Vagina (tissue), 2 donors: ENCODE measurements around the gene SPSB1. TPM values are rescaled to one million over a fixed set of nuclear protein-coding genes. Genes with fewer than 3 reads are reported as not detected.
"Not testable (repeated sequence)": the region's sequence is repeated elsewhere in the genome, so short reads cannot be mapped to it uniquely, and the experiment has no call there.

Source experiments
- DNase-seq, 2 donors: peaks; one replicate each; pipeline ENCODE4 v3.0.0-alpha.2; 2017; ENCODE audit errors: extremely low spot score in 2 of 2
- H3K27ac ChIP-seq: fragments of 200-600 bp; sonication (generic); one replicate; pipeline ENCODE4 v1.5.1; 2019
- H3K27me3 ChIP-seq: fragments of 200-600 bp; sonication (generic); one replicate; pipeline ENCODE4 v1.5.1; 2019
- H3K36me3 ChIP-seq, 2 donors: fragments of 200-600 bp; sonication (generic); one replicate each; pipeline ENCODE4 v1.5.1; 2017 to 2019
- H3K4me1 ChIP-seq: fragments of 200-600 bp; sonication (generic); one replicate; pipeline ENCODE4 v1.5.1; 2019
- H3K4me3 ChIP-seq, 2 donors: fragments of 200-600 bp; sonication (generic); 1 replicate in 1 of 2; 2 replicates in 1 of 2; pipeline ENCODE4 v1.5.1; 2016 to 2019
- H3K9me3 ChIP-seq: fragments of 200-600 bp; sonication (generic); one replicate; pipeline ENCODE4 v1.5.1; 2019
- POLR2A ChIP-seq, 2 donors: fragments of 450-650 bp; IDR thresholded peaks; one replicate each; pipeline ENCODE4 v1.6.1; 2017; ENCODE audit warnings: antibody characterized with exemption in 2 of 2, mild to moderate bottlenecking in 2 of 2, moderate library complexity in 2 of 2
- POLR2AphosphoS5 ChIP-seq, 2 donors: sonication (generic); formaldehyde crosslinking; IDR thresholded peaks; one replicate each; pipeline ENCODE4 v1.9.0; 2017; ENCODE audit warnings: antibody characterized with exemption in 2 of 2, mild to moderate bottlenecking in 2 of 2, low read depth in 1 of 2; ENCODE audit not compliant: insufficient read depth in 1 of 2
- intact Hi-C: fragments of 100-400 bp; cut with DNase I; formaldehyde crosslinking; loops from one replicate; pipeline ENCODE4 v1.15.1; 2023
- total RNA-seq: library from RNA; depleted of rRNA; stranded (reverse); fragments of >200 nt; gene quantifications from one replicate; pipeline ENCODE4 v1.2.3, GENCODE V29; 2016
- TF ChIP-seq, protein P1 (sequence below), 3 experiments: fragments of 450-650 bp in 2 of 3; fragments of 200-600 bp in 1 of 3; sonication (generic) in 1 of 3; IDR thresholded peaks; one replicate each; pipeline ENCODE4 v1.5.1; 2017 to 2019; ENCODE audit warnings: antibody characterized with exemption in 3 of 3, mild to moderate bottlenecking in 2 of 3, moderate library complexity in 2 of 3

The SPSB1 gene
- total RNA-seq, 1 donor from 2014 or later = 40.0 TPM

- peaks cover 45% of the 10 kb centered on the region for H3K4me1 ChIP-seq
- no peaks in the 10 kb centered on the region for H3K27me3 ChIP-seq
- no peak overlapping the region for H3K4me3 ChIP-seq
These were observed 88.0 kb downstream of the SPSB1 start for GRCh38 chr1:9380711-9381110.

DNA sequence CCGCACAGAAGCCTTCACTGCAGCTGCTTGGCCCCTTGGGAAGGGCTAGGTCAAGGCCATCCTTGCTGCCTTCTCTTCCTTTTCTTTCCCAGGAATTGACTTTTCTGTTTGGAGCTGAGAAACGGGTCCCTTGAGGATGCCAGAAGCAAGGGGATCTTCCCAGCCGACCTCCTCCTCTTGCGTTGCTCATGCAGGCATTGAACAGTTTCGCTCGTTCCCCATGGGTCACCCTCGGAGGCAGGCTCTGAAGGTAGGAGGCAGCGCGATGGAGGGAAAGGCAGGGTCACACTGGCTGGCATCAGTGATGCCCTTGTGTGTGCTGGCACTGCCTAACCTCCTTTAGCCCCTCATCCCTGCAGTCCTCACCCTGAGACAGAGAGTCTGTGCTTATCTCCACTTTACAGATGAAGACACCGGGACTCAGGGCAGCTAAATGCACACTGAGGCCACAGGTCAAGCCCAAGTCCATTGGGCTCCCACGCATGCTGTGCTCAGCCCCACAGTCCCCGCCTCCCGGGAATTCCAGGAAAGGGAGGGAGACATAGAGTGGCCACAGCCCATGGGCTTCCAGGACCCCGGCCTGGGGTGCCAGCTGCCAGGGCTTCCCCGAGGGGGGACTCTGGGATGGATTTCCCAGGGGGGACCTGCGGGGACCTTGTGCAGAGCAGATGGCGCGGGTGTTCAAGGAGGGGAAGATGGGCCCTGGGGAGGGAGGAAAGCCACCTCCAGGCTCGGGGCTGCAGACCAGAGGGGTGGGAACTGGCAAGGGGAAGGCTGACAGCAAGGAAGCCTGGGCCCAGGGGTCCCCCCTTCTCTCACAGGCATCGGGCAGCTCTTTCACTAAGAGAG is 90.2 kb downstream of the SPSB1 start:
- Histone ChIP-seq H3K9me3 (no peaks in the 10 kb centered on the region), H3K36me3 (no peaks in the 10 kb centered on the region), H3K4me1 (peaks cover 28% of the 10 kb centered on the region), H3K27me3 (no peaks in the 10 kb centered on the region), H3K4me3 (no peak overlapping the region), H3K27ac (no peak overlapping the region)
- TF ChIP-seq, protein P1, sequence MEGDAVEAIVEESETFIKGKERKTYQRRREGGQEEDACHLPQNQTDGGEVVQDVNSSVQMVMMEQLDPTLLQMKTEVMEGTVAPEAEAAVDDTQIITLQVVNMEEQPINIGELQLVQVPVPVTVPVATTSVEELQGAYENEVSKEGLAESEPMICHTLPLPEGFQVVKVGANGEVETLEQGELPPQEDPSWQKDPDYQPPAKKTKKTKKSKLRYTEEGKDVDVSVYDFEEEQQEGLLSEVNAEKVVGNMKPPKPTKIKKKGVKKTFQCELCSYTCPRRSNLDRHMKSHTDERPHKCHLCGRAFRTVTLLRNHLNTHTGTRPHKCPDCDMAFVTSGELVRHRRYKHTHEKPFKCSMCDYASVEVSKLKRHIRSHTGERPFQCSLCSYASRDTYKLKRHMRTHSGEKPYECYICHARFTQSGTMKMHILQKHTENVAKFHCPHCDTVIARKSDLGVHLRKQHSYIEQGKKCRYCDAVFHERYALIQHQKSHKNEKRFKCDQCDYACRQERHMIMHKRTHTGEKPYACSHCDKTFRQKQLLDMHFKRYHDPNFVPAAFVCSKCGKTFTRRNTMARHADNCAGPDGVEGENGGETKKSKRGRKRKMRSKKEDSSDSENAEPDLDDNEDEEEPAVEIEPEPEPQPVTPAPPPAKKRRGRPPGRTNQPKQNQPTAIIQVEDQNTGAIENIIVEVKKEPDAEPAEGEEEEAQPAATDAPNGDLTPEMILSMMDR (IDR thresholded peaks at IDR 0.05) = no peak
- TF ChIP-seq POLR2AphosphoS5 (IDR thresholded peaks at IDR 0.05; ENCODE audit: insufficient read depth in 1 of 2, low read depth in 1 of 2) = no peak
- no peak for TF ChIP-seq POLR2A (IDR thresholded peaks at IDR 0.05)
- intact Hi-C loops = no loop called here
- no peak for DNase-seq

More at GRCh38 chr1:9380711-9381110, 88.0 kb downstream of the SPSB1 start:
- no peak for DNase-seq
- TF ChIP-seq POLR2A (IDR thresholded peaks at IDR 0.05) = no peak
- TF ChIP-seq, protein P1 (IDR thresholded peaks at IDR 0.05) = no peak
- no peak for TF ChIP-seq POLR2AphosphoS5 (IDR thresholded peaks at IDR 0.05; ENCODE audit: insufficient read depth in 1 of 2, low read depth in 1 of 2)
- Histone ChIP-seq H3K27ac (no peak overlapping the region), H3K36me3 (no peaks in the 10 kb centered on the region), H3K9me3 (no peaks in the 10 kb centered on the region)
- intact Hi-C loops = no loop called here

GRCh38 chr1:9384128-9384527 is 91.4 kb downstream of the SPSB1 start:
- H3K36me3 ChIP-seq = no peaks in the 10 kb centered on the region
- H3K9me3 ChIP-seq = no peaks in the 10 kb centered on the region
- H3K27me3 ChIP-seq = no peaks in the 10 kb centered on the region
- H3K4me3 ChIP-seq = no peak overlapping the region
- intact Hi-C loops = no loop called here
- no peak overlapping the region for H3K27ac ChIP-seq
- peaks cover 30% of the 10 kb centered on the region for H3K4me1 ChIP-seq
- no peak for TF ChIP-seq POLR2A (IDR thresholded peaks at IDR 0.05)
- TF ChIP-seq, protein P1 (IDR thresholded peaks at IDR 0.05) = no peak
- no peak for TF ChIP-seq POLR2AphosphoS5 (IDR thresholded peaks at IDR 0.05; ENCODE audit: insufficient read depth in 1 of 2, low read depth in 1 of 2)
- no peak for DNase-seq

GRCh38 chr1:9384751-9385245 is 92.1 kb downstream of the SPSB1 start:
- Histone ChIP-seq H3K4me3 (no peak overlapping the region), H3K36me3 (no peaks in the 10 kb centered on the region), H3K9me3 (no peaks in the 10 kb centered on the region), H3K27ac (peak overlapping the region; percentile 23), H3K4me1 (peaks cover 30% of the 10 kb centered on the region), H3K27me3 (no peaks in the 10 kb centered on the region)
- intact Hi-C loops = no loop called here
- no peak for DNase-seq
- no peak for TF ChIP-seq POLR2AphosphoS5 (IDR thresholded peaks at IDR 0.05; ENCODE audit: insufficient read depth in 1 of 2, low read depth in 1 of 2)
- TF ChIP-seq POLR2A (IDR thresholded peaks at IDR 0.05) = no peak
- TF ChIP-seq, protein P1 (IDR thresholded peaks at IDR 0.05) = no peak

GRCh38 chr1:9385392-9385791 is 92.7 kb downstream of the SPSB1 start:
- H3K9me3 ChIP-seq, intact Hi-C loops: not testable (repeated sequence)
- H3K4me1 ChIP-seq = peaks cover 30% of the 10 kb centered on the region

More at GRCh38 chr1:9385392-9385791, 92.7 kb downstream of the SPSB1 start:
- not testable (repeated sequence) for H3K36me3 ChIP-seq, H3K27me3 ChIP-seq, H3K4me3 ChIP-seq, DNase-seq
- H3K27ac ChIP-seq = peak overlapping the region; percentile 23
